ENCODE results near the gene ATOX1.
"Not testable (repeated sequence)": the region's sequence is repeated elsewhere in the genome, so short reads cannot be mapped to it uniquely, and the experiment has no call there.

Gene ATOX1

DNA sequence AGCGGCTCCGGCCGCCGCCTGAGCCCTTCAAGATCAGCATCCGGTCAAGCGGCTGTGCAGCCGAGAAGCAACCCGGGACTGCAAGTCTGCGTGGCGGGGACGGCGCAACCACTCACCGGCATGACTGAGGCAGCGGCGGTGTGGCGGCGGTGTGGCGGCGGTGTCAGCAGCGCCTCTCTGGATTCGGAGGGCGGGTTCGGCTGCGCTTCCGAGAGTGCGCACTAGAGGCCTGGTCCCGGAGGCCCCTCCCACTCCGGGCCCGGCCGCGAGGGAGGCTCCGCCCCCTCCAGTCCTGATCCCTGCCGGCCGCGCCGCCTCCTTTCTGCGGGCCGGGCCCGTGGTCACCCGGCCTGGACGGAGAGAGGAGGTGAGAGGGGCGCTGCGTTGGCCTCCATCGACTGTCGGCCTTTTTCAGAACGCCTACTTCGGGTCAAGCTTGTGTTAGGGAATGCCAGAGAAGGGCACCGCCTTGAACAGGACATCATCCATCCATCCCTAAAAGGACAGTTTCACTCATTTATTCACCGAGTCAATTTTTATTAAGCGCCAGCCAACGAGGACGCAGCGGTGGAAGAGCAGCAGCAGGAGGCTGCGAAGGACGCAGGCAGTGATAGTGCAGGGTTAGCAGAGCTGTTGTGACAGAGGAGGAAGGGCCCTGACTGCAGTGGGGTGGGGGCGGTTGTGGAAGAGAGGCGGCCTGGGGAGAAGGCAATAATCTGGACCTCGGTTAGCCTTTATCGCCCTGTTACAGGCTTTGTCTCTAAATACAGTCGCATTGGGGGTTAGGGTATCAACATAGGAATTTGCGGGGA is at the start of gene ATOX1:
Gene ATOX1 (minus strand): TSS at position 202 of the 812 bp plus-strand sequence. CDS start 80 bp downstream, at position 122.
- peak; percentile 100 for DNase-seq (ENCODE audit: low spot score)

GRCh38 chr5:151805414-151806223 is 47.2 kb upstream of the ATOX1 start:
- DNase-seq (ENCODE audit: low spot score) = peak; percentile 69

DNA sequence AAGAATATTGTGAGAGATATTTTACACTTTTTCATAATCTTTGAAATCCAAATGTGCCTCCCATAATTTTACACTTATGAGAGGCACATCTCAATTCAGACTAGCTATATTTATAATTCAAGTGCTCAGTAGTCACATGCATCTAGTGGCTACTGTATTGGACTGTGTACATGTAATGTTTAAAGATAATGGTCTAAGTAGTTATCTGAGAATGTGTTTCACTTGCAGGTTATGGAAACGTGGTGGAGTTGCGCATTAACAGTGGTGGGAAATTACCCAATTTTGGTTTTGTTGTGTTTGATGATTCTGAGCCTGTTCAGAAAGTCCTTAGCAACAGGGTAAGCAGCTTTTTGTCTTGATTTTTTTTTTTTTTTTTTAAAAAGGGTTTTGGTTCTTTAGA is 42.1 kb upstream of the ATOX1 start:
- DNase-seq (ENCODE audit: low spot score) = no peak

GRCh38 chr5:151799407-151799806 is 41.0 kb upstream of the ATOX1 start:
- DNase-seq (ENCODE audit: low spot score) = no peak

DNA sequence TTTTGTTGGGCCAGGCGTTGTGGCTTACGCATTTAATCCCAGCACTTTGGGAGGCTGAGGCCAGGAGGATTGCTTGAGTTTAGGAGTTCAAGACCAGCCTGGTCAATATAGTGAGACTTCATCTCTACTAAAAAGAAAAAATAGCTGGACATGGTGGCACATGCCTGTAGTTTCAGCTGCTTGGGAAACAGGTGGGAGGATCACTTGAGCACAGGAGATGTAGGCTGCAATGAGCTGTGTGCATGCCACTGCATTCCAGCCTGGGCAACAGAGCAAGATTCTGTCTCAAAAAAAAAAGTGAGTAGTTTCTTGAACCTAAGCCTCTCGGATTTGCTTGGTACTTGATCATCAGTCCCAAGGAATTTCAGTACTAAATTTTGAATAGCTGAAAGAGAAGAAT is 40.2 kb upstream of the ATOX1 start:
- DNase-seq (ENCODE audit: low spot score) = no peak

GRCh38 chr5:151795426-151795825 is 37.0 kb upstream of the ATOX1 start:
- DNase-seq (ENCODE audit: low spot score) = no peak

- no peak for DNase-seq (ENCODE audit: low spot score)
Observed at GRCh38 chr5:151793358-151793757, 34.9 kb upstream of the ATOX1 start.

- DNase-seq (ENCODE audit: low spot score) = no peak
Observed at GRCh38 chr5:151787817-151788216, 29.4 kb upstream of the ATOX1 start.

- DNase-seq (ENCODE audit: low spot score) = no peak
Observed at GRCh38 chr5:151786468-151786867, 28.0 kb upstream of the ATOX1 start.

DNA sequence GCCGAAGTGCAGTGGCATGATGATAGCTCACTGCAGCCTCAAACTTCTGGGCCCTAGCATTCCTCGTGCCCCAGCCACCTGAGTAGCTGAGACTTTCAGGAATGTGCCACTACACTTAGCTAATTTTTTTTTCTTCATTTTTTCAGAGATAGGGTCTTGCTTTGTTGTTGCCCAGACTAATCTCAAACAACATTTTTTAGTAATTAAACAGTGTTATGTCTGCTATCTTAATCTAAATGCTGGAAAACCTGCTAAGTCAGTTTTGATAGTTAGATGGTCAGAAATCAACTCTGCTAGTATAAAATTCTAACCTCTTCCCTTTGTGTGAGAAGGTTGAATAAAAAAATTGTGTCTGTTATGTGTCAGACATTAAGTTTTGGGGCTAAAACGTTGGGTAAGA is 25.7 kb upstream of the ATOX1 start:
- no peak for DNase-seq (ENCODE audit: low spot score)

DNA sequence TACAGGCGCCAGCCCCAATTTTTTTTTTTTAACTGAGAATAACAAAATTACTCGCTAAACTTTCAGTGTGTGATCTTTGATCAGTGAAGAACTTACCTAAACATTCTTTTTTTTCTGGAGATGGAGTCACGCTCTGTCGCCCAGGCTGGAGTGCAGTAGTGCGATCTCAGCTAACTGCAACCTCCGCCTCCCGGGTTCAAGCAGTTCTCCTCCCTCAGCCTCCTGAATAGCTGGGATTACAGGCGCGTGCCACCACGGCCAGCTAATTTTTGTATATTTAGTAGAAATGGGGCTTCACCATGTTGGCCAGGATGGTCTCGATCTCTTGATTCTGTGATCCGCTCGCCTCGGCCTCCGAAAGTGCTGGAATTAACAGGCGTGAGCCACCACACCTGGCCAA is 25.2 kb upstream of the ATOX1 start:
- not testable (repeated sequence) for DNase-seq (ENCODE audit: low spot score)

DNA sequence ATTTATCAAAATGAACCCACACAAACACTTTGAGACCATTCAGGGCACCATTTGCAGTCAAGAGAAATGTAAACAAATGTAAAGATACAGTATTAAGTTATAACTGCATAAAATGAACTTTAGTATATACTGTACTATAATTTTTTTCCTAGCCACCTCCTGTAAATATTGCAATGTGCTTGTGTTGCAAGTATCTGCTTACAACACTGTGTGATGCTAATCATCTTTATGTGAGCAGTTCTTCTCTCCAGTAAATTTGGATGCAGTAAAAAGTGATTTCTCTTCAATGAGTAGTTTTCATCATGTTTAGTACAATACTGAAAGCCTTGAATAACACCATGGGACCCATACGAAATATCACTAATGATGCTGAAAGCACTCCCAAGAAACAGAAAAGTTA is 22.8 kb upstream of the ATOX1 start:
- no peak for DNase-seq (ENCODE audit: low spot score)

GRCh38 chr5:151780348-151780747 is 21.9 kb upstream of the ATOX1 start:
- DNase-seq (ENCODE audit: low spot score) = no peak

DNA sequence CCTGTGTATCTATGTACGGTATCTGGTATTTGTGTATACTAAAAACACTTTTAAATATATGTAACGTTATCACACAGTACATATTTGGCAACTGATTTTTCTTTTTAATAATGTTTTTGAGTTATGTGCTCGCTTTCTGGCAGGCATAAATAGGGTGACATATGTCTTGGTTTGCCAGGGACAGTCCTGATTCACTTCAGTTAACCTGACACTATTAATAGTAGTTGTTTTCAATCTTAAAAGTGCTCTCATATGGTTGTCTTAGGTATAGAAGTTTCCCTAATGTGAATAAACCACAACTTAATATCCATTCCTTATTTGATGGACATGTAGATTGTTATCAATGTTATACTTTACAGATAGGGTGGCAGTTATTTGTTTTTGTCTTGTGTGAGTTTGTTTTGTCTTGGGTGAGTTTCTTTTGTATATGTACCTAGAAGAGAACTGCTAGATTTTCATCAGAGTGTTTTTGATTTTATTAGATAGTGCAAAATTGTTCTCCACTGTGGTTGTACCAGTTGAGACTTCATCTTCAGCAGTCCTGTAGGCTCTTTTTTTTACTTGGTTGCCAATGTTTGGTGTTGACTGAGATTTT is 21.2 kb upstream of the ATOX1 start:
- no peak for DNase-seq (ENCODE audit: low spot score)

- DNase-seq (ENCODE audit: low spot score) = no peak
Observed at GRCh38 chr5:151775025-151775606, 16.7 kb upstream of the ATOX1 start.

- DNase-seq (ENCODE audit: low spot score) = no peak
Observed at GRCh38 chr5:151773951-151774350, 15.5 kb upstream of the ATOX1 start.

DNA sequence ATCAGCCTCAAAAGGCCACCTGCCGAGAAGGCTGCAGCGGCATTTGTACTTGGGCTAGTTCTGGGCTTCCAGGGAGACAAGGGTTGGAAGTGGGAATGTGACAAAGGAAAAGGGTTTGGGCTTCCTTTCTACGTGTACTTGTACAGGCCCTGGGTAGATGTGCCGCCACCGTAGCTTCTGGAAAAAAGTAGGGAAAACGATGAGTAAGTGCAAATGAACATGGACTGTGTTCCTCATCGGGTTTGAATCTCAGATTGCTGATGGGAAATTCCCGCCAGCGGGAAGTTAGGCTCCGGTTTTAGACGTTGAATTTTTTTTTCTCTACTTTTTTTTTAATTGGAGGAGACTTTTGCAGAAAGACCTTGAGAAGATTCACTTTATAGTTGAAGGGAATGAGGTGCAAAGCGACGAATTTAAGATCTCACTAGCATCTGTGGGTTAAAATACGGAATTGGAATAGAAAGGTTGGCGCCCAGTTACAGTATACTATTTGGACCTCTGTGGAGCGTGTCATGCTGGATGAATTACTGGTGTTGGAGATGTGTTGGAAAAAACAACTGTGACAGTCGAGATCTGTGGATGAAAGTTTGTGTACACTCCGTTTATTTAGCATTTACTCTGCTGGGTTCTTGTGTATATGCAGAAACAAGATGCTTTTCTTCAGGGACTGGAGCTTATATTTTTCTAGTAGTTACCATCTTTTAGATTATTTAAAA is 14.6 kb upstream of the ATOX1 start:
- DNase-seq (ENCODE audit: low spot score) = peak; percentile 18

- peak; percentile 16 for DNase-seq (ENCODE audit: low spot score)
Observed at GRCh38 chr5:151772029-151772845, 13.8 kb upstream of the ATOX1 start.

- peak; percentile 99 for DNase-seq (ENCODE audit: low spot score)
Observed at GRCh38 chr5:151771259-151772028, 13.0 kb upstream of the ATOX1 start, which contains the start of gene G3BP1. G3BP1 (plus strand) TSS chr5:151771954; CDS start chr5:151786621, 14,667 bp downstream.
